ENCODE measurements around the gene TOX2.

TOX2 gene

GRCh38 chr20:43895235-43895634 is 19.4 kb upstream of the TOX2 start:
- no peak overlapping the region for H3K4me3 ChIP-seq (replicated peaks; ENCODE audit: low read depth, low read length)
- peak; percentile 63 for DNase-seq (ENCODE audit: low read depth)
- TF ChIP-seq CTCF (IDR thresholded peaks at IDR 0.05; ENCODE audit: low read length, missing control alignments) = no peak

DNA sequence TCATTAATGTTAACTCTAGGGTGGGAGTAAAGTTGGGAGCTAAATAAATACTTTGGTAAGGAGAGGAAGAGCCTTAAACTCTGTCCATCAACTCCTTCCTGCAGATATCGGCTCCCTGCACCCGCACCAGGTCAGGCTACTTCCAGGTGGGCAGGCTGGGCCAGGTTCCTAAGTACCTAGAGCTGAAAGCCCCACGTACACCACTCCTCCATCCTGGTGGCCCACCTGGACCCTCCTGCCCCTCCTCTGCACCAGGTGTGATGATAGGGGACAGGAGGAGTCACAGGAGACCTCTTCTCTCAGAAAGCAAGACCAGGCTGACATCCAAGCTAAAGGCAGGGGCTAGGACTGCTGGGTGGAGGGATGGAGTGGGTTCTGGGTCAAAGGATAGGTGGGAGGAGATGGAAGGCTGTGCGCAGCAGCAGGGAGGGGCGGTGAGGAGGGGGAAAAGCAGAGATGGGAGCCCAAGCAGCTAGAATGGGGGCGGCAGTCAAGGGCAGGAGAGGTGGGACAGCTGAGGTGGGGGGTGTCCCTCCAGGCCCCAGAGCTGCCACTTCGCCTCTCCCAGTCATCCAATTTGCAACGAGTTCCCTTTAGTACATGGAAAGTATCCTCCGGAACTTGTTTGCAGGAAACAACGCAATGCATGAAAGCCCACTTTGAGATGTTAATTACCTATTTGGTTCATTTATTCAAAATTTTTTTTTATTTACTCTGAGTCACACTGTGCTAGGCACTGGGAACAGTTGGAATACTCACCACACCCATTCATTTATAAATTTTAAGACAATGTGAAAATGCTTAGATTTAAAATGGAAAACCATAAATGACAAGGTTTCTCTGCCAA is 15.2 kb upstream of the TOX2 start:
- H3K4me3 ChIP-seq (replicated peaks; ENCODE audit: low read depth, low read length) = no peak overlapping the region
- no peak for TF ChIP-seq CTCF (IDR thresholded peaks at IDR 0.05; ENCODE audit: low read length, missing control alignments)
- no peak for DNase-seq (ENCODE audit: low read depth)

GRCh38 chr20:43900121-43900466 is 14.6 kb upstream of the TOX2 start:
- no peak for DNase-seq (ENCODE audit: low read depth)
- no peak overlapping the region for H3K4me3 ChIP-seq (replicated peaks; ENCODE audit: low read depth, low read length)
- no peak for TF ChIP-seq CTCF (IDR thresholded peaks at IDR 0.05; ENCODE audit: low read length, missing control alignments)

GRCh38 chr20:43900496-43900895 is 14.2 kb upstream of the TOX2 start:
- H3K4me3 ChIP-seq (replicated peaks; ENCODE audit: low read depth, low read length) = no peak overlapping the region
- no peak for DNase-seq (ENCODE audit: low read depth)
- no peak for TF ChIP-seq CTCF (IDR thresholded peaks at IDR 0.05; ENCODE audit: low read length, missing control alignments)

- no peak for TF ChIP-seq CTCF (IDR thresholded peaks at IDR 0.05; ENCODE audit: low read length, missing control alignments)
- DNase-seq (ENCODE audit: low read depth) = no peak
- no peak overlapping the region for H3K4me3 ChIP-seq (replicated peaks; ENCODE audit: low read depth, low read length)
Measured at GRCh38 chr20:43901296-43901695, 13.4 kb upstream of the TOX2 start.

DNA sequence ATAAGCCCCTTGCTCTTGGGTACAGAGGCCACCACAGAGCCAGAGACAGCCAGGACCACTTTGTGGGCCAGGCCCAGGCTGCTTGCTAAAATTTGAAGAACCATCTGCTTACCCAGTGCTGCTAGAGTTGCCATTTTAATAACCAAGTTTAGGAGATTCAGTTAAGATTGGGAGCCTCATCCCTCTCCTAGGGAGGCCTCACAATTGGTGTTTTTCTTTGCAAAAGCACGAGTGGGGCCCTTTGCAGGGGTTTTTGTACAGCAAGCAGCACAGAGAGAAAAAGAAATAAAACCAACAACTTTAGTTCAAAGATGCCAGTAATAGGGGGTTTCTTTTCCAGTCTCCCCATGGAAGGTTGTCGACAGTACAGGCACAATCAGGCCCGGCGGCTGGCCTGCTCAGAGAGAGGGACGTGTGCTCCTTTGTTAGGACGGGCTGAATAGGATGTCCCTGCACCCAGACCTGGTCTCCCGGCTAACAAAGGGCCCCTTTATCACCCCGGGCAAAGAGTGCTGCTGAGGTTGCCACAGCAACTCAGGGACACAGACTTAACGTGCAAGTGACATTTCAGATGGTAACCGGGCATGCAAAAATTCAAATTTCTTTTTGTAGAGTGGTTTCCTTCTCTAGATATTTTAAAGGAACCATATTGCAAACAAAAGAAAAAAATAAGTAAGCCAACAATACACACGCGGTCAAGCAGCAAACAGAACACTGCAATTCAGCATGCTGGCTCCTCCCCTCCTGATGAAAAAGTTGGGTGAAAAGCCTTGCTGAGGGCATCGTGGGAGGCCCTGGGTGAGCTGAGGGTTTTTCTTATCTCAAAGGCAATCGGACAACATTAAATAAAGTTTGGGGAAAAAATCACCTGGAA is 10.5 kb upstream of the TOX2 start:
- H3K4me3 ChIP-seq (replicated peaks; ENCODE audit: low read depth, low read length) = no peak overlapping the region
- no peak for TF ChIP-seq CTCF (IDR thresholded peaks at IDR 0.05; ENCODE audit: low read length, missing control alignments)
- DNase-seq (ENCODE audit: low read depth) = no peak
